HG03520 (cell line): ENCODE measurements around the gene MLX.
"Not testable (repeated sequence)": the region's sequence is repeated elsewhere in the genome, so short reads cannot be mapped to it uniquely, and the experiment has no call there.

Source experiments
- ATAC-seq: cut with Tn5 transposase; IDR thresholded peaks from one replicate; pipeline ENCODE4 v1.9.1; 2021; ENCODE audit warnings: mild to moderate bottlenecking, moderate library complexity; ENCODE audit not compliant: unreplicated experiment

MLX gene

GRCh38 chr17:42554250-42555121, 12.4 kb upstream of the MLX start:
- peak; percentile 68 for ATAC-seq

GRCh38 chr17:42555122-42555622, 11.7 kb upstream of the MLX start:
- ATAC-seq = no peak

GRCh38 chr17:42555961-42556617, 10.8 kb upstream of the MLX start:
- not testable (repeated sequence) for ATAC-seq

GRCh38 chr17:42559075-42559474, 7.8 kb upstream of the MLX start:
- ATAC-seq = no peak

GRCh38 chr17:42560246-42560645, 6.7 kb upstream of the MLX start:
- ATAC-seq = no peak

- ATAC-seq = no peak
Measured at GRCh38 chr17:42561897-42562387, 5.0 kb upstream of the MLX start, which contains the start of gene COASY. Gene COASY (plus strand): TSS chr17:42562148. CDS start chr17:42562623, 475 bp downstream.

- no peak for ATAC-seq
Measured at GRCh38 chr17:42562388-42563142, 4.3 kb upstream of the MLX start.

GRCh38 chr17:42563143-42563509, 3.8 kb upstream of the MLX start:
- no peak for ATAC-seq

GRCh38 chr17:42563543-42563942, 3.4 kb upstream of the MLX start:
- ATAC-seq = no peak

GRCh38 chr17:42563950-42564349, 3.0 kb upstream of the MLX start:
- ATAC-seq = no peak

- no peak for ATAC-seq
Measured at GRCh38 chr17:42564815-42565522, 1.9 kb upstream of the MLX start.

- ATAC-seq = no peak
Measured at GRCh38 chr17:42565523-42566214, 1.2 kb upstream of the MLX start.

GRCh38 chr17:42566215-42566882, 551 bp upstream of the MLX start:
- ATAC-seq = no peak

GRCh38 chr17:42568341-42569111, 1.6 kb downstream of the MLX start:
- no peak for ATAC-seq

GRCh38 chr17:42571435-42572225, 4.7 kb downstream of the MLX start:
- ATAC-seq = no peak

- no peak for ATAC-seq
Measured at GRCh38 chr17:42573095-42573494, 6.2 kb downstream of the MLX start.

GRCh38 chr17:42574463-42574862, 7.6 kb downstream of the MLX start:
- ATAC-seq = no peak

- ATAC-seq = no peak
Measured at GRCh38 chr17:42577140-42577531, 10.2 kb downstream of the MLX start.
